Caco-2 (cell line): ENCODE results near the gene CNTNAP5. TPM values are rescaled to one million over a fixed set of nuclear protein-coding genes. Genes with fewer than 3 reads are reported as not detected.

Source experiments
- BruUV-seq: library from RNA; stranded (reverse); fragments of 400-500 nt; replicated peaks from 2 replicates; lab custom pipeline; 2021; lab: Mats Ljungman, UMichigan
- CTCF ChIA-PET: fragments of 300-600 bp; sonication (Branson Sonifier 250); formaldehyde crosslinking; loops from one replicate; lab custom pipeline; 2022; ENCODE audit warnings: antibody characterized with exemption; lab: Charles Lee
- POLR2A ChIA-PET: fragments of 300-600 bp; sonication (Branson Sonifier 250); formaldehyde crosslinking; loops from one replicate; lab custom pipeline; 2022; ENCODE audit warnings: antibody characterized with exemption; lab: Charles Lee
- DNase-seq, 2 experiments: peaks; one replicate each; pipeline versions ENCODE4 v3.0.0 to v3.0.0-alpha.2; 2020 to 2022
- H3K27me3 ChIP-seq: replicated peaks from 2 replicates; pipeline ENCODE4 v1.6.0; 2011; ENCODE audit warnings: low read length; ENCODE audit not compliant: control insufficient read depth, insufficient read depth
- H3K36me3 ChIP-seq: 2 replicates; pipeline ENCODE4 v1.5.1; 2011; ENCODE audit warnings: low read length; ENCODE audit not compliant: control insufficient read depth, insufficient read depth
- H3K4me1 ChIP-seq: fragments of 250-450 bp; sonication (Bioruptor Pico); 2 replicates; pipeline ENCODE4 v1.5.1; 2020; ENCODE audit warnings: mild to moderate bottlenecking
- H3K4me3 ChIP-seq: 2 replicates; pipeline ENCODE4 v1.5.1; 2011; ENCODE audit warnings: low read depth, mild to moderate bottlenecking, control low read depth, low read length
- H3K9me3 ChIP-seq: fragments of 250-450 bp; sonication (Bioruptor Pico); 2 replicates; pipeline ENCODE4 v1.5.1; 2020; ENCODE audit warnings: mild to moderate bottlenecking, moderate library complexity
- H3K27ac Mint-ChIP-seq: one replicate; pipeline ENCODE4 v1.8.0; 2022; ENCODE audit warnings: mixed read lengths; ENCODE audit not compliant: unreplicated experiment
- H3K27me3 Mint-ChIP-seq: one replicate; pipeline ENCODE4 v1.8.0; 2022; ENCODE audit warnings: mixed read lengths; ENCODE audit not compliant: insufficient read depth, unreplicated experiment
- H3K36me3 Mint-ChIP-seq: one replicate; pipeline ENCODE4 v1.8.0; 2022; ENCODE audit warnings: mild to moderate bottlenecking, mixed read lengths; ENCODE audit not compliant: insufficient read depth, unreplicated experiment
- H3K4me1 Mint-ChIP-seq: one replicate; pipeline ENCODE4 v1.8.0; 2022; ENCODE audit warnings: low read depth, mixed read lengths; ENCODE audit not compliant: unreplicated experiment
- H3K4me3 Mint-ChIP-seq: one replicate; pipeline ENCODE4 v1.8.0; 2022; ENCODE audit warnings: mild to moderate bottlenecking, moderate library complexity, mixed read lengths; ENCODE audit not compliant: unreplicated experiment
- H3K9me3 Mint-ChIP-seq: one replicate; pipeline ENCODE4 v1.8.0; 2022; ENCODE audit warnings: mixed read lengths; ENCODE audit not compliant: unreplicated experiment
- intact Hi-C: fragments of 100-400 bp; cut with micrococcal nuclease; formaldehyde crosslinking; loops from one replicate; pipeline ENCODE4 v1.10.0; 2022; ENCODE audit not compliant: unreplicated experiment
- total RNA-seq: library from RNA; stranded (reverse); gene quantifications from 2 replicates; pipeline ENCODE4 v1.2.3, GENCODE V29; 2022
- TF ChIP-seq, protein P1 (sequence below), 2 experiments: fragments of 200-600 bp in 1 of 2; IDR thresholded peaks; 1 replicate in 1 of 2; 2 replicates in 1 of 2; pipeline versions ENCODE4 v1.5.1 to v1.8.0; 2011 to 2022; ENCODE audit warnings: antibody characterized with exemption in 1 of 2, control low read depth in 1 of 2, inconsistent platforms in 1 of 2, low read depth in 1 of 2, low read length in 1 of 2, mild to moderate bottlenecking in 1 of 2, moderate library complexity in 1 of 2; ENCODE audit not compliant: insufficient read depth in 1 of 2, severe bottlenecking in 1 of 2, unreplicated experiment in 1 of 2

The CNTNAP5 gene
- total RNA-seq, 1 experiment from 2014 or later = 0.14 TPM

DNA sequence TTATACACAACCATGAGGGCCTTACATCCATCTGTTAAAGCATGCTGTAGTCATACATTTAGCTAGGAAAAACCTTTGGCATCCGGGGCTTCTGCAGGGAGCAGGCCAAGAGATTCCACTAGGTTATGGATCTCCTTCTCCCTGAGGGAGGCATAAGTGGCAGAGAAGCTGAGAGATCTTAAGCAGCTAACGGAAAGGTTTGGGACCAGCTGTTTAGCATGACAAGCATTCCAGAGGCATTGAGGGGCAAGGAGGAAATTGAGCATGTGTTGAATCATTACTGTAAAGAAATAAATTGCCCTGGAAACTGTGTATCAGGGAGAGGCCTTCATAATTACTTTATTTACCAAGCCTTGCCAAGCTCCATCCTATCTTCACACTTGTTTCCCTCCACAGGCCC lies 643.1 kb downstream of the CNTNAP5 start:
- intact Hi-C loops = no loop called here
- no peaks in the 10 kb centered on the region for H3K9me3 Mint-ChIP-seq
- H3K27me3 Mint-ChIP-seq = peaks cover 5% of the 10 kb centered on the region
- TF ChIP-seq, protein P1, sequence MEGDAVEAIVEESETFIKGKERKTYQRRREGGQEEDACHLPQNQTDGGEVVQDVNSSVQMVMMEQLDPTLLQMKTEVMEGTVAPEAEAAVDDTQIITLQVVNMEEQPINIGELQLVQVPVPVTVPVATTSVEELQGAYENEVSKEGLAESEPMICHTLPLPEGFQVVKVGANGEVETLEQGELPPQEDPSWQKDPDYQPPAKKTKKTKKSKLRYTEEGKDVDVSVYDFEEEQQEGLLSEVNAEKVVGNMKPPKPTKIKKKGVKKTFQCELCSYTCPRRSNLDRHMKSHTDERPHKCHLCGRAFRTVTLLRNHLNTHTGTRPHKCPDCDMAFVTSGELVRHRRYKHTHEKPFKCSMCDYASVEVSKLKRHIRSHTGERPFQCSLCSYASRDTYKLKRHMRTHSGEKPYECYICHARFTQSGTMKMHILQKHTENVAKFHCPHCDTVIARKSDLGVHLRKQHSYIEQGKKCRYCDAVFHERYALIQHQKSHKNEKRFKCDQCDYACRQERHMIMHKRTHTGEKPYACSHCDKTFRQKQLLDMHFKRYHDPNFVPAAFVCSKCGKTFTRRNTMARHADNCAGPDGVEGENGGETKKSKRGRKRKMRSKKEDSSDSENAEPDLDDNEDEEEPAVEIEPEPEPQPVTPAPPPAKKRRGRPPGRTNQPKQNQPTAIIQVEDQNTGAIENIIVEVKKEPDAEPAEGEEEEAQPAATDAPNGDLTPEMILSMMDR (IDR thresholded peaks at IDR 0.05; ENCODE audit: insufficient read depth in 1 of 2, low read depth in 1 of 2, low read length in 1 of 2, severe bottlenecking in 1 of 2, unreplicated experiment in 1 of 2) = no peak
- CTCF ChIA-PET = no interaction called here
- no peaks in the 10 kb centered on the region for H3K36me3 ChIP-seq
- H3K4me1 Mint-ChIP-seq = no peaks in the 10 kb centered on the region
- H3K9me3 ChIP-seq = no peaks in the 10 kb centered on the region
- H3K4me3 ChIP-seq = no peak overlapping the region
- H3K36me3 Mint-ChIP-seq = no peaks in the 10 kb centered on the region
- no peak overlapping the region for H3K27ac Mint-ChIP-seq
- POLR2A ChIA-PET = no interaction called here
- H3K4me3 Mint-ChIP-seq = no peak overlapping the region
- DNase-seq = no peak
- no peaks in the 10 kb centered on the region for H3K27me3 ChIP-seq
- no TSS peak for BruUV-seq
- no peaks in the 10 kb centered on the region for H3K4me1 ChIP-seq

DNA sequence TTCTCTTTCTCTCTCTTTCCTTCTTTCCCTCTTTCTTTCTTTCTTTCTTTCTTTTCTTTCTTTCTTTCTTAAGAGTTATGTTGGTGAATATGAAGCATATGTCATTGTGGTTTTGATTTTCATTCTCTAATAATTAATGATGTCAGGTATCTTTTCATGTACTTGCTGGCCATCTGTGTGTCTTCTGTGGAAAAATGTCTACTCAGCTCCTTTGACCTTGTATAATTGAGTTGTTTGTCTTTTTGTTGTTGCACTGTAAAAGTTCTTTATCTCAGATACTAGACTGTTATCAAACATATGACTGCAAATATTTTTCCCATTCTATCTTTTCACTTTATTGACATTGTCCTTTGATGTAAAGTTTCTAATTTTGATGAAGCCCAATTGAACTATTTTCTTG lies 645.1 kb downstream of the CNTNAP5 start:
- no peak overlapping the region for H3K4me3 Mint-ChIP-seq
- ChIA-PET POLR2A (no interaction called here), CTCF (no interaction called here)
- DNase-seq = no peak
- no peaks in the 10 kb centered on the region for H3K27me3 ChIP-seq
- H3K4me1 ChIP-seq = no peaks in the 10 kb centered on the region
- TF ChIP-seq, protein P1 (IDR thresholded peaks at IDR 0.05; ENCODE audit: insufficient read depth in 1 of 2, low read depth in 1 of 2, low read length in 1 of 2, severe bottlenecking in 1 of 2, unreplicated experiment in 1 of 2) = no peak
- H3K36me3 Mint-ChIP-seq = no peaks in the 10 kb centered on the region
- H3K27ac Mint-ChIP-seq = no peak overlapping the region
- H3K36me3 ChIP-seq = no peaks in the 10 kb centered on the region
- H3K4me3 ChIP-seq = no peak overlapping the region
- no peaks in the 10 kb centered on the region; the same call in 1 of the 2 replicates for H3K9me3 ChIP-seq
- H3K9me3 Mint-ChIP-seq = no peaks in the 10 kb centered on the region
- no TSS peak for BruUV-seq
- no peaks in the 10 kb centered on the region for H3K4me1 Mint-ChIP-seq
- intact Hi-C loops = no loop called here
- H3K27me3 Mint-ChIP-seq = peaks cover 5% of the 10 kb centered on the region

DNA sequence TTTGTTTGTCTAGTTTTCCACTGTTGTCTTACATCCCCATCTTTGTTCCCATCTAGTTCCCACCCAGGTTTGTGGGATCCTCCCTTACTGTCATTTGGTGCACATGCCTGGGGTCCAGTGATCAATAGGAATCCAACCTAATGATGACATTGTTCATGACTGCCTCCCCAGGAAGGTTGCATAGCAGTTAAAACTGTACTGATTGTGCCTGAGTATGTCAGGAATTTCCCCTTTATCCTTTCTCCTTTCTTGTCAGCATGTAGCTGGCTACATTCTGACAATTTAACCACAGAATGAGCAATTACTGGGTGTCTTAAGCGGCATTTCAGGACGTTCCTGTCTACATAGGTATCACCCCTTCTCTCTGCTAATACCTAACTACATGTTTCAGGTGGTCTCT lies 653.0 kb downstream of the CNTNAP5 start:
- intact Hi-C loops = no loop called here
- Histone ChIP-seq H3K36me3 (no peaks in the 10 kb centered on the region), H3K9me3 (no peaks in the 10 kb centered on the region; the same call in none of the 2 replicates), H3K27me3 (no peaks in the 10 kb centered on the region), H3K4me1 (no peaks in the 10 kb centered on the region), H3K4me3 (no peak overlapping the region)
- Mint-ChIP-seq H3K4me3 (no peak overlapping the region), H3K27me3 (no peaks in the 10 kb centered on the region), H3K27ac (no peak overlapping the region), H3K4me1 (no peaks in the 10 kb centered on the region), H3K36me3 (no peaks in the 10 kb centered on the region), H3K9me3 (no peaks in the 10 kb centered on the region)
- ChIA-PET POLR2A (no interaction called here), CTCF (no interaction called here)
- no peak for DNase-seq
- BruUV-seq = no TSS peak
- TF ChIP-seq, protein P1 (IDR thresholded peaks at IDR 0.05; ENCODE audit: insufficient read depth in 1 of 2, low read depth in 1 of 2, low read length in 1 of 2, severe bottlenecking in 1 of 2, unreplicated experiment in 1 of 2) = no peak
